Measurements from ENCODE around the gene OPALIN. TPM values are rescaled to one million over a fixed set of nuclear protein-coding genes. Genes with fewer than 3 reads are reported as not detected.

Gene OPALIN
- total and polyA plus RNA-seq, 12 donors = not detected

DNA sequence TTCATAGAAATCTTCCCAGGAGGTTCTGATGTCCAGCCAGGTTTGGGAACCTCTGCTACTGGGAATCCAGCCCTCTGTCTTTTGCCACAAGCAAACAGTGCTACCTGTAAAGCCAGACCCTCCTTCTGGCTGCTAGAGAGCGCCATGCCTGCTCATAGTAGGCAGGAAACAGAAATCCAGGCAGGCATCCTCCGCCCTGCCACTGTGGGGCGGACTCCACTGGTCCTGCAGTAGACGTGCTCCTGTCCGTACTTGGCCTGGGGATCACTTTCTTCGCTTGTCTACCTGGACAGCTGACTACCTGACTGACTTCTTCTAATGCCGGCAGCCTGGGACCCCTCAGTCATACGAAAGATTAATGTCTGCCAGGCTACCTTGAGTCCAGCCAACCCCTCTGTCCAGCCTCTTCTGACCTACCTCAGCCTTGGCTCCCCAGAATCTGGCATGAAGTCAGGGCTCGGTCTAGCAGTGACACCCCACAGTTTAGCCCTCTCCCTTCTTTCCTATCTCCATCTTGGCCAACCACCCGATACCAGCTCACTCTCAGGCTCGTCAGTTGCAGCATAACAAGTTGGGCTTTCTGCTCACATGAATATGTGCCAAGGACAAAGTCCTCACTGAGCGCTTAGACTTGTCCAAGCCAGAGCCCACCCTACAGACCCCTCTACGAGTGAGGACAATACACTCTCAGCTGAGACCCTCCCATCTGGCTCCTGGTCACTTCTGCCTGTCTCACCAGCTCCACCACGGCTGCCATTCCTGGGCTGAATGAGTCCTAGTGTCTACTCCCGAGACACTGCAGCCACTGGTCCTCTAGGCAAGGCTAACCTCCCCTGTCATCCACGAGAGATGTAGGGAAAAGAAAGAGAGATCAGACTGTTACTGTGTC, 43.9 kb upstream of the OPALIN start:
- H3K4me3 ChIP-seq = no peak overlapping the region
- no peak overlapping the region for H3K27ac ChIP-seq
- no peak for DNase-seq
- ATAC-seq = no peak
- H3K36me3 ChIP-seq = no peaks in the 10 kb centered on the region
- H3K4me1 ChIP-seq = peaks cover 0 to 35% (median 19%) of the 10 kb centered on the region in 9 donors
- peaks cover 0 to 13% (median 0%) of the 10 kb centered on the region in 7 donors for H3K27me3 ChIP-seq
- intact Hi-C loops (cut with DNase I) = no loop called here
- TF ChIP-seq, protein P1, sequence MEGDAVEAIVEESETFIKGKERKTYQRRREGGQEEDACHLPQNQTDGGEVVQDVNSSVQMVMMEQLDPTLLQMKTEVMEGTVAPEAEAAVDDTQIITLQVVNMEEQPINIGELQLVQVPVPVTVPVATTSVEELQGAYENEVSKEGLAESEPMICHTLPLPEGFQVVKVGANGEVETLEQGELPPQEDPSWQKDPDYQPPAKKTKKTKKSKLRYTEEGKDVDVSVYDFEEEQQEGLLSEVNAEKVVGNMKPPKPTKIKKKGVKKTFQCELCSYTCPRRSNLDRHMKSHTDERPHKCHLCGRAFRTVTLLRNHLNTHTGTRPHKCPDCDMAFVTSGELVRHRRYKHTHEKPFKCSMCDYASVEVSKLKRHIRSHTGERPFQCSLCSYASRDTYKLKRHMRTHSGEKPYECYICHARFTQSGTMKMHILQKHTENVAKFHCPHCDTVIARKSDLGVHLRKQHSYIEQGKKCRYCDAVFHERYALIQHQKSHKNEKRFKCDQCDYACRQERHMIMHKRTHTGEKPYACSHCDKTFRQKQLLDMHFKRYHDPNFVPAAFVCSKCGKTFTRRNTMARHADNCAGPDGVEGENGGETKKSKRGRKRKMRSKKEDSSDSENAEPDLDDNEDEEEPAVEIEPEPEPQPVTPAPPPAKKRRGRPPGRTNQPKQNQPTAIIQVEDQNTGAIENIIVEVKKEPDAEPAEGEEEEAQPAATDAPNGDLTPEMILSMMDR (IDR thresholded peaks at IDR 0.05) = no peak
- WGBS, 2 donors = 81% methylated on average over 16 of the region's 16 CpGs
- no peaks in the 10 kb centered on the region for H3K9me3 ChIP-seq

DNA sequence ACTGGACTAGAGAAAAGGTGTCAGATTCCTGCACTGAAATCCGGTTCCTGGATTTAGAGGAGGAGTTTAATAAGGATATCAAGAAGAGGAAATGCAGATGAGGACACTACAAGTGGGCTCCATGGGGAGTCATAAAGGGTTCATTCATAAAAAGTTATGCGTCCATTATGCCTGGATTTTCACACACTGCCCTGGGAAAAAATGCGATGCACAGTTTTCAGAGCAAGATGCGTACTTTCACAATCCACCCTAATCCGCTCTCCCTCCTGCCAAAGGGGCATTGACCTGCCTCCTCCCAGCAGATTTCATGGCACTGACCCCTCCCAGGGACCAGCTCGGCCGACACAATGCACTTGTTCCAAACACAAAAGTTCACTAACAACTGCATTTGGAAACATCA, 42.2 kb upstream of the OPALIN start:
- ATAC-seq (peak in 1 of 8 donors; percentile 9), DNase-seq (no peak)
- TF ChIP-seq, protein P1 (IDR thresholded peaks at IDR 0.05) = no peak
- Histone ChIP-seq H3K4me3 (no peak overlapping the region), H3K9me3 (no peaks in the 10 kb centered on the region), H3K27me3 (peaks cover 0 to 19% (median 0%) of the 10 kb centered on the region in 7 donors), H3K27ac (peak overlapping the region in 6 of 10 donors; percentile 9 to 33 (median 26)), H3K36me3 (no peaks in the 10 kb centered on the region), H3K4me1 (peaks cover 0 to 47% (median 29%) of the 10 kb centered on the region in 9 donors)
- WGBS, 2 donors = 39 to 42% methylated on average over 7 of the region's 7 CpGs
- intact Hi-C loops (cut with DNase I) = no loop called here

DNA sequence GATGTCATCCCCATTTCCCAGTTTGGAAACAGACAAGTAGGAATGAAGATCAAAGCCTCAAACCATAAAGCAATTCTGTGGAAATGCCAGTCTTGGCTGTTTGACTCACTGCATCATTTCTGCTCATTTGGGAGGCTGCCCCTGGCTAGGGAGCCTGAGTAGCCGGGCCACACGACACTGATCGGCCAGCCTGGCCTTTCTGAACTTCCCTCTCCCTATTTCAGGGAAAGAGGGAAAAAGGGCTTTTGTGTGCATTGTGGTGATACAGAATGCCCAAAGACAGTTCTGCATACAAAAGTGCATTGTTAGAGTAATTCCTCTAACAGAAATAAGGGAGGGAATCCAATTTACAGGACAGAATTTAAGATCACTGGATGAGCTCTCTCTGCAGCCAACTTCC, 41.7 kb upstream of the OPALIN start:
- H3K4me1 ChIP-seq = peaks cover 0 to 51% (median 30%) of the 10 kb centered on the region in 9 donors
- ATAC-seq = no peak
- no peaks in the 10 kb centered on the region for H3K9me3 ChIP-seq
- intact Hi-C loops (cut with DNase I) = no loop called here
- peaks cover 0 to 19% (median 0%) of the 10 kb centered on the region in 7 donors for H3K27me3 ChIP-seq
- 50 to 52% methylated on average over 3 of the region's 3 CpGs for WGBS, 2 donors
- DNase-seq = no peak
- no peaks in the 10 kb centered on the region for H3K36me3 ChIP-seq
- no peak overlapping the region for H3K4me3 ChIP-seq
- peak overlapping the region in 4 of 10 donors; percentile 9 to 46 (median 30) for H3K27ac ChIP-seq
- TF ChIP-seq, protein P1 (IDR thresholded peaks at IDR 0.05) = no peak

GRCh38 chr10:96397902-96398301, 39.1 kb upstream of the OPALIN start:
- Histone ChIP-seq H3K27me3 (peaks cover 0 to 19% (median 0%) of the 10 kb centered on the region in 7 donors), H3K27ac (peak overlapping the region in 5 of 10 donors; percentile 27 to 64 (median 51)), H3K4me1 (peaks cover 0 to 51% (median 30%) of the 10 kb centered on the region in 9 donors), H3K4me3 (no peak overlapping the region), H3K9me3 (no peaks in the 10 kb centered on the region), H3K36me3 (peaks cover 0 to 9% (median 0%) of the 10 kb centered on the region in 9 donors)
- intact Hi-C loops (cut with DNase I) = loop anchor here in 9 of 10 donors (2.0 to 10.0 kb wide), 7 partner anchors 51 to 627 kb away; partner anchors contain the start of gene TLL2 (in 5 of the 9)
- peak; percentile 62 to 90 (median 80) for ATAC-seq
- TF ChIP-seq, protein P1 (IDR thresholded peaks at IDR 0.05) = no peak
- DNase-seq = peak in 1 of 2 donors; percentile 62
- 38 to 77% methylated on average over 1 of the region's 1 CpG for WGBS, 2 donors

Measured in heart right ventricle (tissue), 16 donors.